ENCODE results near the gene ZEB2.

ZEB2 gene

DNA sequence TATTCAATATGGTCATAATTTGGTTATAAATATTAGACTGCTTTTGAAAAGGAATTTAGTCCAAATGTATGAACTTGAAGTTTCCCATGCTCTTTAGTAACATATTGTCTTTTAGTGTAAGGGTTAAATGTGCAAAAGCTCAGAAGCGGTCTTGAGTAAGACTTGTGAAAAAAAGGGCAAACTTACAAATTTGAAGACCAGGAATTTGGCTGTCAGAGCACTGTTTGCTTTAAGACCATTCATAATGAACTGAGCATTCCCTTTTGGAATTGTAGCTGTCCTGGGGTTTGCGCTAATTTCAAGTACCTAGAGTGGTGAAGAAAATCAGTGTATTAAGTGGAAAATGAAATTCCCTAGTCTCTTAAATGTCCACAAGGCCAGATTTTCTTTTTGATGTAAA is 6.9 kb upstream of the ZEB2 start:
- DNase-seq, result no peak

DNA sequence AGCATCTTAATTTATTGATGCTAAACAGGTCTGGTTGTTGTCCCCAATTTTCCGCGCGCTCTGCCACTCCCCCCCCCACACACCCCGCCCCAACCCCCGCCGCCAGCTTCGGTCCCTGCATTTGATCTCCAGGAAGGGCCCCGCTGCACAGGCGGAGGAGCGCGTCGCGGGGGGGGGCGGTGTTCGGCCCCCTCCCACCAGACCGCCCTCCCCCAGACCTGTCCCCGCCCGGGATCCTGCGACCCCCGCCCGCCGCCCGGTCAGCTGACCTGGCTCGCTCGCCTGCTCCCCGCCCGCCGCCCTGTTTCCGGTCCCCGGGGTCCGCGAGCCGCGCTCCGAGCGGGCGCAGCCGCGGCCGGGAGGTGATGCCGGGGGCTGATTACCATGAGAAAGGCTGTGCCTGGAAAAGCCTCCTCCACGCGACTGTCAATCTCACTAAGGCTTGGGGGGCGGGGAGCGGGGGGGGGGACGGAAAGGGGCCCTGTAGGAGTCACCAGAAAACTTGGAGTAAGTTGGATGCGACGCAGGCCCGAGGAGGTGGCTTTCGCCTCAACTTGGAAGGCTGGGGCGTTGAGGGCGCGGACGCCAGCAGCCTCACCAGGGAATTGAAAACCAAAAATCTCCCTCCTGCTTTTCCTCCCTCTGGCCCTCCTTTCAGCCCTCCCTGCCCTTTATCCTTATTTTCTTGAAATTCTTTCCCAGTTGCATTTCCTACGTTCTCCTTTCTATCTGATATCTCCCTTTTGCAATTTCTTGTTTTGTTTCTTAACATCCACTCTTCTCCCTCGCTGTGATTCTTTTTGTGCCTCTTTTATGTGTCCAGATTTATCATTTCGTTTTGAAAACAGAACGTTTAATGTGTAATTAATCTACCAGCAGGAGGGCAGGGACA is 4.4 kb upstream of the ZEB2 start:
- DNase-seq, result no peak

DNA sequence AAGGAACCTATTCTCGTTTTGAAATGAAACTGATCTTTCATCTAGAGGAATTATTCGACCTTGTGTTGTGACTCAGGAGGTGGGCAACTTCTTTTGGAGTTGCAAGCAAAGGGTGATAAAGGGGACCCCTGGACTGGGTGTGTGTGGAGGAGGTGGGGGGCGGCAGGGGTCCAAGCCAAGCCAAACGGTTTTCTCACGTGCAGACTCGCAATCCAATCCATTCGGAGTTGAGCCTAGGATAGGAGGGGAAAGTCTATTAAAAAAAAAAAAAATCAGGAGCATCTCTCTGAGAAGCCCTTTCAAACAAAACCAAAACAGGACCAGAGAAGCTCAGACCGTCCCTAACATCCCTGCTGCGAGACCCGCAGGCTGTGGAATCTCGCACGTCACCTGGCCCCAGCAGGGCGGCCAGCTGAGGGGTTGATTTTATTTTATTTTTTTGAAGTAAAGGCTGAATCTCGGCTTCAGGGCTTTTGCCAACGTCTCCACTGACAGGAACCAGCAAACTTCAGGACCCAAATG is 3.7 kb upstream of the ZEB2 start:
- no peak for DNase-seq

DNA sequence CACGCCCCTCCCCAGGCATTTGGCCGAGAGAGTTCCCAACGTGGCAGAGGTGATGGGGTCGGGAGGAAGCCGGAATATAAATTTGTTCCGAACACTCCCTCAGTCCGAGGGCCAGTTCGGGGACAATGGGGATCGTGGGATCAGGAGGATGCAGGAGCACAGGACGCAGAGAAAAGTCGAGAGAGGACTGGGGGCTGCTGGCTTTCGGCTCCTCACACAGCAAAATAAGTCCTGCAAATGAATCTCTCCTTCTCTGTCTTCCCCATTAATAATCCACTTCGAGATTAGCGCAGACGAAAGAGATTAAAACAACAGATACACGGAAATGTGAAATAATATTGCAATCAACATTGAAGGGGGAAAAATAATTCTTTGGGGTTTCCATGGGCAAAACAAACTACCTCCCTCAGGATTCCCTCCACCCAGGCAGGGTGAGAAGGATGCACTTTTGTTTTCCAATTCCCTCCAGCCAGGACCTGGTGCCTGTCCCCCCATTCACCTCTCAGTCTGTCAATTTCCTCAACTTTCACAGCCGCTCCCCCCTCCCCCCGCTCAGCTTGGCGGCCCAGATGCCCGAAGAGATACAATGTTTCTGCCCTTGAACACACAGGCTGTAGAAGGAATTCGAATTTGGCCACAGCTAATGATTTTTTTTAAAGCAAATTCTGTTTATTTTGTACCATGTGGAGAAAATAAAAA is 3.1 kb upstream of the ZEB2 start:
- DNase-seq, result no peak

DNA sequence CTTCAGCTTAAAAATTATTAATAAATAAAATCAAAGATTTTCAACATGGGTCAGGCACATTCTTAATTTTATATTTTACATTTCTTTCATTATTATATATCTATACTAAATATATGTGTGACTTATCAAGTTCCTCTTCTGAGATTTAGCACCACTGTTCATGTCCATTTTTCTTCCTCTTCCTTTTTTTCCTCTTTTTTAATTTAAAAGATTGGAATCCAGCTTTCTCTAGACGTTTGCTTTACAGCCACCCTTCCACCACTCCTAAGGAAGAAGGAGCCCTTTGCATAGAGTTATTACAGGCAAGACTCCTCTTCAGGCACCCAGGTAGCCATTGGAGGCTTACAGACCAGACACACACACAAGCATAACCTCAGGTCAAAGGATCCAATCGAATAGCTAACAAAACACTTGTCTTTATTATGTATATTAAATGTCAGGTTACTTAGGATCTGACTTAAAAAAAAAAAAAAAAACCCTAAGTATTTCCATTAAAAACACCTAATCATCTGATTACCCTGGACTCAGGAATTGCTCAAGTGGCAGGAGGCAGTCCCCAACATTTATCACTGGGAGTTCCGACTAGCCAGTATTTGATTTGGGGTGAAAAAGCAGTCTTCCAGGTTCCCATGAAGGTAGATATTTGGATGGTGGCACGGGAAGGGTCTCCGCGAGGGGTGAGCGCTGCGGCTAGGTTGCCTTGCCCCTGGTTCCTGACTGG is 2.4 kb upstream of the ZEB2 start:
- DNase-seq, result no peak

DNA sequence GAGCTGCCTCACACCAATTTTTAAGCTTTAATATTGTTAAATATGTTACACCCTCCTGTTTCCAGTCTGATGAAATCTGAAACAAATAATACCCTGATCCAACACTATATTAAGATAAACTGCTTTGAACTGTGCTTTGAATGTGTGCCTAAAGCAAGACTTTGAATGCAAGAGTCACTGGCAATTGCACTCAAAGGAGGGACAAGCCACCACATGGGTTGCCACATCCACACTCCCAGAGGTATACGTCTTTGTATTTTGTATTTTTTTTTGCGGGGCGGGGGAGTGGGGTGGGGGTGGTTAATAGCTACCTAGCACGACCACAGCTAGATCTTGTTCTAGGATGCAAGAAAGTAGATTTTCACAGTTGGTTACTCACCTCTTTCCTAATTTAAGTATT is 1.8 kb upstream of the ZEB2 start:
- DNase-seq, result no peak

DNA sequence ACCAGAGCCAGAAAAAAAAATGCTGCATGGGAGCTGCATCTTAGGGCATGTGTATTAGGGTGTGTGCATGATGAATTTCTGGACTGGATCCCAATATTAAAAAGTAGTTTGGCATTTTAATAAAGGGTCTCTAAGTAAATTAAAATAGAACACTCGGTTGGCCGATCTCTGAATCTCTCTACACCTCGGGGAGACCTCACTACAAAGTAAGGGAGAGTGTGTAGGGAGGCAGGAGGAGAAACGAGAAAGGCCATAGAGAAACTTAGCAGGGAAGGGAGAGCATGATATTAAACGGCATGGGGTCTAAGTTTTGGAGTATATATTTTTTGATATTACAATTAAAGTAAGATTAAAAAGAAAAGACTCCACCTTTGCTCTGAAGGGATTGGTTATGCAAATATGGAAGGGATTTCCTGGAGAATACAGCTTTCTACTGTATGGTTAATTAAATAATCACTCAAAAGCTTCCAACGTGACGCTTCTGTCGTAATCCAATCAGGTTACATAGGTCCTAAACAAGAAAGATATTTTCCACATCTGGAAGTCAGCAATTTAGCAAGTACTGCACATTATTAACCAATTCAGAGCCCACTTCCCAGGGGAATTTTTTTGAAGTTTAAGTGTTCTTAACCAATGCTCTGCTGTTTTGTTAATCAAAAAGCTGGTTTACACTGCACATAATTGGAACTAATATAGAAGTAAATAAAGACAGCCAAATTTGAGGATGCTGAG is 1.0 kb upstream of the ZEB2 start:
- no peak for DNase-seq

DNA sequence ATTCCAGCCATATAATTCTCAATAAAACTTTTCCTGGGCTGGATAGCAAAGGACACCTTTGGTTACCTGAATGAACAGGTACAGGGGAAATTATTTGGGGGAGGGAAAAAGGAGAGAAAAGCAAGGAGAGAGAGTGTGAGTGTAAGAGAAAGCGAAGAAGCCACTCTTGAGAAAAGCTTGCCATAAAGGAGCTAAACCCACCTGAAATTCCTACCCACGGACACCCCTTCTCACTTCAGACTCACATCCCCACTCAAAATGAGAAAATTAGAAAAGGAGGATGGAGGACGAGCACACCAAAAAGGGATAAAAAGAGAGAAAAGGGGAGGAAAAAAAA is 354 bp downstream of the ZEB2 start:
- no peak for DNase-seq

DNA sequence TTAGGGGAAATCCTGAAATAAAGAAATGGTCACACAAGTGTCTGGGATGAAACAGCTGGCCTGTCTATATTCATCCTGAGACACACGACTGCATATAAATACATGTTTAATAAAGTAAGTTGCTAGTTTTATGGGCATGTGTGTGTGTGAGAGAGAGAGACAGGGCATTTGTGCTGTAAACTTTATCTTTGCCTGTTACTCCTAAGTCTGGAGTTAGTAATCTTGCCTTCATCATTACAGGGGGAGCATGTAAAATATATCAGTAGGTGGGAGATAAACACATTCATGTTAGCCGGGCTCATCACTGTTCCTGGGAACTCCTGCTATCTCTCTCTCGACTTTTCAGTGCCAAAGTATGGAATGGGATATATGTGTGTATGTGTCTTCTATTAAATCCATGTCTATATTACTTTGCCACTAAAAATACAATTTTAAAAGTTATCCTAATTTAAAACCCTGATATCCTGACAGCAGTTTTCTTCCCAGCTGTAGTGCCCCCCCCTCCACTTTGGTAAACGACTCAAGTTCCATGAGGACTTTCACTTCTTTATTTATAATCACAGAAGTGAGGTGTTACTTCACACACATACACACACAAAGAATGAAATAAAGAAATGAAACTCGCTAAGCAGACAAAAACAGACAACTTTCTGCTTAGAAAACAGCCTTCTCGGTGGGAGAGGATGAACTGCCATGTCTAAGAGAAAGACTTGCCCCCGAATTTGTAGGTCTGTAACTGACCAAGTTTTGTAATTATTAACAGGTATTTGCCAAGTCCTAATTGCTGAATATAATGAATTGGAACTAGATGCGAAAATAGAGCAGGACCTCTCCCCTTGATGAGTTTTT is 947 bp downstream of the ZEB2 start:
- no peak for DNase-seq

DNA sequence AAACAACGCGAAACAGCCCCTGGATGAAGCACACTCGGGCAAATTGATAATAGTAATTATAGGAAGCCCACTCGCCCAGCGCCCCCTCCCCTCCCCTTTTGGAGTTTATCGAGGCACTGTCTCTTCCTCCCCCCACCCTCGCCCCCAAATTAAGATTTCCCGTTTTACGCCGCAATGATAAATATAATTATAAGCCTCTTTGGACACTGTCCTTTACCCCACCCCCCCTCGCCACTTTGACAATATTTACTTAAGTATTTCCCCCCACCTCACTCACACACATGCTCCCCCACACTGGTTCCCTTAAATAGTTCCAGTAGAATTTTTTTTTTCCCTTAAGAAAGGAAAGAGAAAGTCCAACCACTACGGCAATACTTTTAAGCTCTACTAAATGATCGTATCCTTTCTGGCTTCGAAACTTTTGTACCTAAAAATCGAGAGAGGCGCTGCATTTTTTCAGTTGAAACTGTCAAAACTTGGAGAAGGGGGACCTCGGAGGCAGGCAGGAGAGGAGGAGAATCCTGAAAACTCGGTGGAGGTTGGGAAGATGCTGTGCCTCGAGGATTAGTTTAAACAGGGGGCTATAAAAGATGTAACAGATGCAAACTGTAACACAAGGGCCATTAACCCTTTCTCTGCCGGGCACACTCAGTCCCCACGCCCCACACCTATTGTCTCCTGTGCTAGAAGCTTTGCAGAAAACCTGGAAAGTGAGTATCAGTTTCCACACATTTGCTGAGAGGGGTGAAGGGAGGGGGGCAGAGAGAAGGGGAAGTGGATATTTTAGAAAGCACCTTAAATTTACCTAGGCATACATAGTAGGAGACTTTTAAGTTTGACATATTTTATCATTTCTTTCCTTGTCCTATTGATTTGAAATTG is 1.8 kb downstream of the ZEB2 start:
- no peak for DNase-seq

DNA sequence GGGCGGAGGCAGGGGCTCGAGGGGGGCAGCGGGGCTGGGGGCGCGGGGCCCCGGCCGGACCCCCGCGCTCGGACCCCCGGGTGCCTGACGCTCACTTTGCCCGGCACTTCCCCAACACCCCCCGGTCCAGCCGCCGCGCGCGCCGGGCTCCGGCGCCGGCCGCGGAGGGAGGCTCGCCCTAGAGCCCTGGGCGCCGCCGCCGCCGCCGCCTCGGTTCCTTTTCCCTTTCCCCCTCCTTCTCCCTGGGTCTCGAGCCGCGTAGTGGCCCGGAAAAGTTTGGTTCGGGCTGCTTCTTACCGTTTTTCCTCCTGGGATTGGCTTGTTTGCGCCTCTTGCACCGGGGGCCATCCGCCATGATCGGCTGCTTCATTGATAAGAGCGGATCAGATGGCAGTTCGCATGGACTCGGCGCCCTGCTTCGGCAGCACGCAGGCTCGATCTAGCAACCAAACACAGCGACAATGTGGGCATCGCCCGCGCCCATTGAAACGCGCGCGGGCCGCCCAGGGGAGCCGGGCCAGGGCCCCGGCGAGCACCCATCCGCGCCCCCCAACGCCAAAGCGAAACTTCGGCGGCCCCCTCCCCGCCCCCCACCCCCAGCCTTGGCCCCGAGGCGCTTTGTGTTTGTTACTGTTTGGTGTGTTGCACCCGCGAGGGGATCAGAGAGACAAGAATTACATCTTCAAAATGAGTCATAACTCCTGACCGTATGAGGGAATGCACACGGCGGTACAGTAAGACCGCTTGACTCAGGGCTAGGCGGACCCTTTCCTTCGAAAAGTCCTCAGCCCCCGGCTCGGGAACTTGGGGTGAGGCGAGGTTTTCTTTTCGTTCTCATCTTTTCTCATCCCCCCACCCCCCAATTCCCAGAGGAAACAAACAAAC is 2.7 kb downstream of the ZEB2 start:
- no peak for DNase-seq

DNA sequence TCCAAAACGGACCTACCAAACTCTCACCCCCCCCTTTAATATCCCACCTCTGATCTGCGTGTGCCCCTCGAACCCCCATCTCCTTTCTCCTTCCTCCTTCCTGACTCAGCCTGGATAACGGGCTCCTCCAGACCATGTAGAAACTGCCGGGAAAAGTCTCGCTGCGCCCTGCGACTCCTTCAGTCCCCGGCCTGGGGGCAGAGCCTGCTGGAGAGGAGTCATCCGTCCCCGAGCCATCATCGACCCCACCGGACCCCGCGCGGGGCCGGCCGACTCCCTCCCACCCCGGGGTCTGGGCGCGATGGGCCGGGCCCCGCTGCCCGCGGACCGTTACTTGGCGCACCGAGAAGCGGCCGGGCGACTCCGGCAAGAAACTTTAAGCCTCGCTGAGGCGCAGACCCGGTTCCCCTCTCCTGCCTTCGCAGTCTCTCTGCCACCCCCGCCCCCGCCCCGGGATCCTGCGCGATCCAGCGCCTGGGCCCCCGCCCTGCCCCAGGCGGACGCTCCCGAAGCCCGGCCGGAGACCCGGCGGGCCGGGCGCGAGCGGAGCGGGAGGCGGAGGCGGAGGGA is 3.4 kb downstream of the ZEB2 start:
- DNase-seq, result no peak

DNA sequence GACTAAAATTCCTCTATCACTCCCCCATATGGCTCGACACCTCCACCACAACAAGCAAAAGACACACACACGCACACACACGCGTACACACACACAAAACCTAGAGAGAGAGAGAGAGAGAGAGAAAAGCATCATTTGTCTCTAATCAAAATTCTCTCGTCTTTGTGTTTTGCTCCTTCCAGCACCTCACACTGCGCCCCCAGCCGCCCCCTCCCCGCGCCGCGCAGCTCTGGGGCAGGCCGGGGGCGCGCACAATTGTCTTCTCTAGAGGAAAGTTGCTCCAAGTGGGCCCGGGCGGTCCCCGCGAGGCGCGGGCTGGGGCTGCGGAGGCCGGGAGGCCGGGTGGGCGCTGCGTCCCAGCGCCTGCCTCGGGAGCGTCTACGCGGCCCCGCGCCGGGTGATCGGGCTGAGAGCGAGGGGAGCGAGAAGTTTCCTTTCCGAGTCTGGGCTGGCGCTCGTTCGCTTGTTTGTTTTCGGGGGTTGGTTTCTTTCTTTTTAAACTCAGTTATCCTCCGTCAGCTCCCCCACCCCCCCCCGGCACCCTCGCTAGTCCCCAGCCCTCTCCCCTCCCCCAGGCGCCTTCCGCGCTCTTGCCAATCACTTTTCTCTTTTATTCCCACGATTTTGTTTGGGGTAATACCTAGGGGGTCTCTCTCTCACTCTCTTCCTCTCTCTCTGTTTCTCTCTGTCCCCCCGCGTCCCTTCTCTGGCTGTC is 4.1 kb downstream of the ZEB2 start:
- DNase-seq, result no peak

DNA sequence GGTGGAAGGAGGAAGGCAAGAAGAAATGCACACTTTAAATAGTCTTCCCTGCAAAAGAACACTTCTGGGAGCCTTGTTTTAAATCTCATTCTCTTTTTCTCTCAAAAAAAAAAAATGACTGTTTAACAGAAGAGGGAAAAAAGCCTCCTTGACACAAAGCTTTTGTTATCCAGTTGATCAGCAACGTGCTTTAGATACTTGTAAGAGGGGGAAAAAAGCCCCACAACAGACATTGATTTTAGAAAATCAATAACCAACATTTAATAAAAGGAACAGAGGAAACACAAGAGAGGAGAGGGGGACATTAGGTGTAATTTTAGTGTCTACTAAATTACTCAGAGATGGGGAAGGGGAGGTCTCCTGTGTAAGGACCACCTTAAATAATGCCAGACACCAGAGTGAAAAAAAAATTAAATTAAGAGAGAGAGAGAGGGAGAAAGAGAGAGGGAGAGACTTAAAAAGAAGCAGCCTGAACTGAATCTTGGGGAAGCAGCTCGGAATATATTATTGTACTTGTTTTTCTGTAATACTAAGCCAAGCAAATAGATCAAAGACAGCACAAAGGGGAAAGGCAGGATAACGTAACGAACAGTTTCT is 4.7 kb downstream of the ZEB2 start:
- no peak for DNase-seq

DNA sequence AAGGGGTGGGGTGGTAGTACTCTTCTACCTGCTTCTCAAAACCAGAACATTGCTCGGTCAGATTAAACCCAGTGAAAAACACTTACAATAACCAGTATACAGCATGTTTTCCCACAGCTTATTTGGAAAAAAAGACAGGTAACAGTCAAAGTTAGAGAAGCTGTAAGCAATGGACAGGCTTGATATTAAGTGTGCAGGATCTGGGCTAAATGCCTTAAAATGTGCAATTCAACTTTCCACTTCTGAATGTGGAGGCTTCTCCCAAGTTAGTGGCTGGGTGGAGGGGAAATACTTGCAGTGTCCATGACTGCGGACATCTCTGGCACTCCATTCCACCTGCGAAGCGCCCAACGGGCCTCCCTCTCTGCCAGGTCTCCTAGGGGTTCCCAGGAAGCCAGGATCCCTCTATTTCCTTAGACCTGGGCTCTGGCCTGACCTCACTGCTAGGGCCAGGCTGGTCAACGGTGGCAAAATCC is 5.3 kb downstream of the ZEB2 start:
- DNase-seq, result no peak

DNA sequence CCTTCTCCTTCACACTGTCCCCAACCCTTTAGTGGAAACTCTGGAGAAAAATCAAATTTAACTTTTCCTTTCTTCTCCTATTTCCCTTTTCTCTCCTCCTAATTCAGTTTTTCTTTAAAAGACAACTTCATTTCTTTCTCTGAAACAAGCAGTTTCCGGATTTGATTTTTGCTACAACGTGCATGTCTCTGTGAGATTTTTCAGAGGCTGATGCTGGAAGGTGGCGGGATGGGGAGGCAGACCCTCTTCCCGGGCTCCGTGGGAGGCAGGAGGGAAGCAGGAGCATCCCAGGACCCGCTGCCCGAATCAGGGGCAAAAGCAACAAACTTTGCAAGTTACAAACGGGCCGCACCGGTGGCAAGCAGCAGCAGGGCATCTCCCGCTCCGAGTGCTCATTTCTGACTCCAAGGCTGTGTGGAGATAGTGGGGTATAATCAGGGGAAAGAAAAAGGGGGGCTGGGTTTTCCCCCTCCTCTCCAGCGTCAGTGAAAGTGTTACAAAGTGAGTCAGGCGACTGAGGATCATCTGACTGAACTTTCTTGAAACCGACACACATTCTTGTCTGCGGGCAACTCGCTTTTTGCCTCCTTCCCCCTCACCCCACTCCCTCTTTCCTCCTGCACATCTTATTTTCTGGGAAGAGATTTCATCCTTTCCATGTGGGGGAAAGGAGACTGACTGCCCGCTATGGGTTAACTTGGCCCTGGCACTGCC is 6.4 kb downstream of the ZEB2 start:
- no peak for DNase-seq

DNA sequence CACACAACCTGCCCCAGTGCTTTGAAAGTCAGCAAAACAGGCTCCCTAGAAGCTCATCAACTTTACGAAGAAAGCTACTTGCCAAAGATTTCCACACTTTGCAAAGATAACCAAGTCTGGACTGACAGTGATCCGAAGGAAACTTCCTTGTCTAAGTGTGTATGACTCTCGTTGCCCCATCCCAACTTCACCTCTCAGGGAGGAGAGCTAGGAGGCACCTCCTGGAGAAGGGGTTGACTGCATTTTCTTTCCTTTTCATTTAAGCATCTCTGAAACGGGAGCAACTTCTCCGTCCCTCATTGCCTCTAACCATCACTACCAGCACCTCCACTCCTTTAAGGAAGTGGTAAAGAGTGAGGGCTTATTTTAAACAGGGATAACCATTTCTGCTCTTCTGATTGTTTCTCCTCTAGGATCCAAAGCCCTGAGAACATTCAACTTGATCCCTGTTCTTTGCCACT is 7.0 kb downstream of the ZEB2 start:
- no peak for DNase-seq
